Psoas muscle (tissue), 8 donors: Measurements from ENCODE around the gene TCTN2. TPM values are rescaled to one million over a fixed set of nuclear protein-coding genes. Genes with fewer than 3 reads are reported as not detected.

Experiments
- ATAC-seq, 4 donors: fragments of 200-7000 bp; cut with Tn5 transposase; one replicate each; pipeline ENCODE4 v1.9.1; 2020; ENCODE audit warnings: moderate library complexity in 3 of 4, mild to moderate bottlenecking in 2 of 4
- DNase-seq, 2 donors: peaks; one replicate each; pipeline ENCODE4 v3.0.0-alpha.2; 2020
- H3K27ac ChIP-seq: fragments of 200-600 bp; one replicate; pipeline ENCODE4 v1.8.0; 2022
- H3K27me3 ChIP-seq, 3 donors: fragments of 200-600 bp in 1 of 3; one replicate each; pipeline versions ENCODE4 v1.6.1 to v1.8.0; 2013 to 2022; ENCODE audit warnings: low read length in 2 of 3, mild to moderate bottlenecking in 2 of 3, moderate library complexity in 1 of 3; ENCODE audit not compliant: insufficient read depth in 3 of 3
- H3K36me3 ChIP-seq, 2 donors: fragments of 200-600 bp in 1 of 2; one replicate each; pipeline versions ENCODE4 v1.6.1 to v1.8.0; 2013 to 2022; ENCODE audit warnings: low read depth in 1 of 2, mild to moderate bottlenecking in 1 of 2, moderate library complexity in 1 of 2; ENCODE audit not compliant: insufficient read depth in 1 of 2
- H3K4me1 ChIP-seq: fragments of 200-600 bp; one replicate; pipeline ENCODE4 v1.8.0; 2022
- H3K4me3 ChIP-seq: fragments of 200-600 bp; one replicate; pipeline ENCODE4 v1.8.0; 2022; ENCODE audit warnings: mild to moderate bottlenecking
- H3K9me3 ChIP-seq: fragments of 200-600 bp; one replicate; pipeline ENCODE4 v1.8.0; 2022
- WGBS, 3 donors: extraction: QIAGEN DNeasy Blood & Tissue Kit; methylation state at CpG; one replicate each; pipeline versions ENCODE4 v1.1.6 to v1.1.7; 2013; 5-methylcytosine and 5-hydroxymethylcytosine counted together
- intact Hi-C, 2 donors: fragments of 100-400 bp; cut with DNase I; formaldehyde crosslinking; loops; one replicate each; pipeline versions ENCODE4 v1.11.0 to v1.14.2; 2022
- polyA plus RNA-seq, 3 donors: library from polyadenylated mRNA; stranded (reverse); fragments of 200-250 nt; gene quantifications; one replicate each; pipeline ENCODE4 v1.2.3, GENCODE V29; 2013
- total RNA-seq, 4 donors: library from RNA; stranded (reverse); fragmentation: NEBNext Ultra II Directional in 2 of 4; extraction: Animal tissue kit (Norgen Biotek cat#: 25700) in 2 of 4; gene quantifications; one replicate each; pipeline versions ENCODE4 v1.2.1 to v1.2.4, GENCODE V29; 2021 to 2023
- TF ChIP-seq, protein P1 (sequence below): fragments of 200-600 bp; IDR thresholded peaks from one replicate; pipeline ENCODE4 v1.8.0; 2022; ENCODE audit warnings: antibody characterized with exemption
- donor health status: healthy with polysubstance abuse.
- donor health status: DM: no; HTN: no; CAD: no; lungs with moderate emphysema.
- donor health status: Bipolar disorder and iron deficiency.
- donor health status: healthy.
- donor health status: DM: yes; HTN: yes; CAD: no.
- donor health status: DM: no; HTN: no; CAD: no.
- donor health status: DM: no; HTN: no; CAD: no.
- donor health status: DM: yes; HTN: yes; CAD: no.

The TCTN2 gene
- total and polyA plus RNA-seq, 7 donors, result 1.1 to 8.1 (median 1.8) TPM

- DNase-seq (no peak), ATAC-seq (peak in 3 of 4 donors; percentile 49 to 68 (median 60))
- H3K36me3 ChIP-seq, result peaks cover 0 to 75% of the 10 kb centered on the region in 2 donors
- no peaks in the 10 kb centered on the region for H3K9me3 ChIP-seq
- H3K4me1 ChIP-seq, result peaks cover 9% of the 10 kb centered on the region
- H3K4me3 ChIP-seq, result no peak overlapping the region
- intact Hi-C loops, result no loop called here
- TF ChIP-seq, protein P1, sequence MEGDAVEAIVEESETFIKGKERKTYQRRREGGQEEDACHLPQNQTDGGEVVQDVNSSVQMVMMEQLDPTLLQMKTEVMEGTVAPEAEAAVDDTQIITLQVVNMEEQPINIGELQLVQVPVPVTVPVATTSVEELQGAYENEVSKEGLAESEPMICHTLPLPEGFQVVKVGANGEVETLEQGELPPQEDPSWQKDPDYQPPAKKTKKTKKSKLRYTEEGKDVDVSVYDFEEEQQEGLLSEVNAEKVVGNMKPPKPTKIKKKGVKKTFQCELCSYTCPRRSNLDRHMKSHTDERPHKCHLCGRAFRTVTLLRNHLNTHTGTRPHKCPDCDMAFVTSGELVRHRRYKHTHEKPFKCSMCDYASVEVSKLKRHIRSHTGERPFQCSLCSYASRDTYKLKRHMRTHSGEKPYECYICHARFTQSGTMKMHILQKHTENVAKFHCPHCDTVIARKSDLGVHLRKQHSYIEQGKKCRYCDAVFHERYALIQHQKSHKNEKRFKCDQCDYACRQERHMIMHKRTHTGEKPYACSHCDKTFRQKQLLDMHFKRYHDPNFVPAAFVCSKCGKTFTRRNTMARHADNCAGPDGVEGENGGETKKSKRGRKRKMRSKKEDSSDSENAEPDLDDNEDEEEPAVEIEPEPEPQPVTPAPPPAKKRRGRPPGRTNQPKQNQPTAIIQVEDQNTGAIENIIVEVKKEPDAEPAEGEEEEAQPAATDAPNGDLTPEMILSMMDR, result no peak
- no peaks in the 10 kb centered on the region for H3K27me3 ChIP-seq
- peak overlapping the region; percentile 58 for H3K27ac ChIP-seq
- WGBS, 3 donors, result 81 to 85% (median 84%) methylated on average over 5 of the region's 5 CpGs
These were observed 10.8 kb upstream of the TCTN2 start for GRCh38 chr12:123659996-123660727.

GRCh38 chr12:123667771-123668170 lies 3.1 kb upstream of the TCTN2 start:
- no peak for ATAC-seq
- Histone ChIP-seq H3K27me3 (no peaks in the 10 kb centered on the region), H3K4me1 (no peaks in the 10 kb centered on the region), H3K9me3 (no peaks in the 10 kb centered on the region), H3K4me3 (no peak overlapping the region), H3K36me3 (peaks cover 0 to 13% of the 10 kb centered on the region in 2 donors), H3K27ac (no peak overlapping the region)
- 85 to 86% (median 86%) methylated on average over 8 of the region's 8 CpGs for WGBS, 3 donors
- TF ChIP-seq, protein P1, result no peak
- intact Hi-C loops, result no loop called here
- no peak for DNase-seq

GRCh38 chr12:123671876-123672275 lies 963 bp downstream of the TCTN2 start:
- peaks cover 0 to 23% of the 10 kb centered on the region in 2 donors for H3K36me3 ChIP-seq
- no peak for DNase-seq
- no peaks in the 10 kb centered on the region for H3K27me3 ChIP-seq
- H3K4me1 ChIP-seq, result no peaks in the 10 kb centered on the region
- TF ChIP-seq, protein P1, result no peak
- WGBS, 3 donors, result 50 to 63% (median 59%) methylated on average over 6 of the region's 6 CpGs
- H3K9me3 ChIP-seq, result no peaks in the 10 kb centered on the region
- peak overlapping the region; percentile 89 for H3K4me3 ChIP-seq
- intact Hi-C loops, result no loop called here
- ATAC-seq, result no peak
- H3K27ac ChIP-seq, result no peak overlapping the region

DNA sequence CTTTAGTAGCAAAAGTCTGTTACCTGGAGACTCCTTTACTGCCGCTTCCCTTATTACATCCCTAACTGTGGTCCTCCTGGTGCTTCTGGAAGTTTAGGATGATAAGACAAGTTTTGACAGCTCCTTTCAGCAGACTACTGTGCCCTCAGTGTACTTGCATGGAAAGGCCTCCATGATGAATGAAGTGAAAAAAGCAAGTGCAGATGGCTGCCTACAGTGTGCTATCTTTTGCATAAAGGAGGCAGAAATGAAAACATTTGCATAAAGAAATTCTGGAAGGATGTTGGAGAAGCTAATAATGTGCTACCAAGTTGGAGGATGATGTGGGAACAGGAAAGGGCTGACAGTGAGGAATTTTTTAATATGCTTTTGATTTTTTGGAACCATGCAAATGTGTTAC lies 4.5 kb downstream of the TCTN2 start:
- TF ChIP-seq, protein P1, result no peak

More for the DNA sequence above, 4.5 kb downstream of the TCTN2 start:
- 98 to 100% (median 100%) methylated on average over 1 of the region's 1 CpG for WGBS, 3 donors
- H3K4me3 ChIP-seq, result no peak overlapping the region
- H3K4me1 ChIP-seq, result no peaks in the 10 kb centered on the region
- H3K36me3 ChIP-seq, result peaks cover 0 to 35% of the 10 kb centered on the region in 2 donors
- no peaks in the 10 kb centered on the region for H3K27me3 ChIP-seq
- DNase-seq (no peak), ATAC-seq (no peak)
- intact Hi-C loops, result no loop called here
- no peak overlapping the region for H3K27ac ChIP-seq
- no peaks in the 10 kb centered on the region for H3K9me3 ChIP-seq
